NT2/D1 (cell line): ENCODE data around the gene UPK3BL2.
"Not testable (repeated sequence)": the region's sequence is repeated elsewhere in the genome, so short reads cannot be mapped to it uniquely, and the experiment has no call there.

Experiments
- SUZ12 ChIP-seq: IDR thresholded peaks from 2 replicates; pipeline ENCODE4 v1.6.1; 2011; ENCODE audit not compliant: insufficient read length, insufficient read depth; ENCODE audit errors: extremely low read depth
- YY1 ChIP-seq: IDR thresholded peaks from 2 replicates; pipeline ENCODE4 v1.6.1; 2011; ENCODE audit not compliant: insufficient read length, insufficient read depth
- ZNF274 ChIP-seq: IDR thresholded peaks from 2 replicates; pipeline ENCODE4 v1.6.1; 2011; ENCODE audit warnings: mild to moderate bottlenecking, low read depth, low read length

GRCh38 chr7:102542083-102542482, 1.4 kb downstream of the UPK3BL2 start:
- not testable (repeated sequence) for TF ChIP-seq ZNF274, SUZ12, YY1
